Activated CD4-positive, alpha-beta T cell treated with anti-CD3 and anti-CD28 coated beads, Interleukin-2, Interleukin-4, amounts not matched to agents 100 ng/mL and 50 ng/mL, durations not matched to agents 16 hours and 8 hours (primary cell): ENCODE data around the gene HEXA.
"Not testable (repeated sequence)": the region's sequence is repeated elsewhere in the genome, so short reads cannot be mapped to it uniquely, and the experiment has no call there.

Experiments
- DNase-seq: peaks from one replicate; pipeline ENCODE4 v3.0.0-alpha.2; 2020; ENCODE audit warnings: low spot score

HEXA gene

DNA sequence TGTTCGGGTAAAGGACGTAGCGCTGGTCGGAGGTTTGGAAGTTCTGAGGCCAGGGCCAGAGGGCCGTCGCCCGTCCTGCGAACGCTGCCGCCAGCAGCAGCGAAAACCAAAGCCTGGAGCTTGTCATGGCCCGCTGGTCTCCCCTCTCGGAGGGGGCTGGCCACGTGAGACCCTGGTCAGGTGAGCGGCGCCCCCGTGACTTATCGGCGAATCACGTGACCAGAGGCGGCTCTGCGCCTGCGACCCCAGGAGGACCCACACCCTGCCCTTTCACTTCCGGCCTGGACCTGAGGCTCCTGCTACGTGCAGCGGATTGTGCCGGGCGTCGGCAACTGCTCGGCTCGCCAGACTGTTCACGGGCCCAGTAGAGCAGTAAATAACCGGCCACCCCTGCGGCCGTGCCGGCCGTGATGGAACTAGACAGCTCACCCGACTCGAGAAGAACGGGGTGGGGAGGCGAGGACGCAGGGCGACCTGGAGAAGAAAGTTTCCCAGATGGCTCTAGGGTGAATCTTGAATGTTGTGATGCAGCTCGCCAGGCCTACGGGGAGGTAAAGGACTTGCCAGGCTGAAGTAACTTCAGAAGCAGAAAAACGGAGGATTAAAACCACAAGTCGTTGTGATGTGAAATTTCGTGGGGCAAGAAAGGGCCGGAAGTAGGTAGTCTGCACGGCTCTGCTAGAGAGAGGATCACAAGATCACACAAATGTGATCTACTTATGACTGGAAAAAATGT lies at the start of gene HEXA:
Gene HEXA (minus strand): TSS at position 169 of the 736 bp plus-strand sequence. CDS start 42 bp downstream, at position 127.
- DNase-seq = peak; percentile 94

DNA sequence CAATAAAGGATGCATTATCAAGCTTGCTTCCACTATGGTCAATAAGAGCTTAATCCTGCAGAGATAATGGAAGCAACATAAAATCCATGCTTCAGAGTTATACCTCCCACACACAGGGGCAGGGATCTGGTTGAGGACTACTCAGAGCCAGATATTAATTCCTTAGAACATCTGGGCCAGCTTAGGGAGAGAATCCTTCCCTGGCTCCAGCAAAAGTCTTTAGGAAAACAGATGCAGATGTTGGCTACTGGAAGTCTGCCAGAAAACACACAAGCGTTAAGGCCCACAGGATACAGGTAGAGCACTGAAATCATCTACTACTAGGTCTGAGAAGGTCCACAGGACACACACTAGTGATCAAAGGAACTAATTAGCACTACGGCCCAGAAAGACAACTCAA lies 47.4 kb upstream of the HEXA start:
- no peak for DNase-seq

DNA sequence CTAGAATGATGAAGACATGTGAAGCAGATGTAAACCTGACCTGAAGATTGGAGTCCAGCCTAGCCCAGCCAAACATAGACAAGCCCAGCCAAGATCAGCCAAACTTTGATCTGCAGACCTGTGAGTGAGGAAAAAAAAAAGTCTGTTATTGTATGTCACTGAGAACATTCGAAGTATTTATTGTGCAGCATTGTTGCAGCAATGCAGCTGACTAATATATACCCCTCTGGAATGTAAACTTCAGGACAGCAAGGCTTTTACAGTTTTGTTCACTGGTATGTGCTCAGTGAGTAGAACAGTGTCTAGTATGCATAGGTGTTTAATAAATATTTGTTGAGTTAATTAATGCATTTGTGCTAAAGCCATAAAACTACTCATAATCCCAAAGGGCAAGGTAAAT lies 45.7 kb upstream of the HEXA start:
- no peak for DNase-seq

DNA sequence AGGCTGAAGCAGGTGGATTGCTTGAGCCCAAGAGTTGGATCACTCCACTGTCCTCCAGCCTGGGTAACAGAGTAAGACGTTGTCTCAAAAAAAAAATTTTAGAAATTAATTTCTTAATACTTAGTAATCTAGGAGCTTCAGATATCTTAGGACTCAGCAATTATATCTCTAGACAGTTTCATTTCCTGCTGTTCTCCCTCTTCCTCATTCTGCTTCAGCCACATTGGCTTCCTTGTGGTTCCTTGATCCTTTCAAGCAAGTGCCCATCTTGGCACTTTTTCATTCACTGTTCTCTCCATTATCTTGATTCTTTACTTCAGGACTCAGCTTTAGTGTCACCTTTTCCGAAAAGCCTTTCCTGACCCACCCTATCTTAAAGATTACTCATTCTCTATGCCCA lies 44.8 kb upstream of the HEXA start:
- no peak for DNase-seq

DNA sequence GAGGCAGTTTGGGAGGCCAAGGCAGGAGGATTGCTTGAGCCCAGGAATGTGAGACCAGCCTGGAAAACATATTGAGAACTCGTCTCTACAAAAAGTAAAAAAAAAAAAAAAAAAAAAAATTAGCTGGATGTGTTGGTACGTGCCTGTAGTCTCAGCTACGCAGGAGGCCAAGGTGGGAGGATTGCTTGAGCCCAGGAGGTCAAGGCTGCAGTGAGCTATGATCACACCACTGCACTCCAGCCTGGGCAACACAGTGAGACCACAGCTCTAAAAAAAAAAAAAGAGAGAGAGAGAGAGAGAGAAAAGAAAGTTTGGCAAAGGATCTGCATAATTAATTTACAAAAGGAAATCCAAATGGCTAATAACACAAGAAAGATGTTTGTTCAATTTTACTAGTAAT lies 44.0 kb upstream of the HEXA start:
- DNase-seq = not testable (repeated sequence)

DNA sequence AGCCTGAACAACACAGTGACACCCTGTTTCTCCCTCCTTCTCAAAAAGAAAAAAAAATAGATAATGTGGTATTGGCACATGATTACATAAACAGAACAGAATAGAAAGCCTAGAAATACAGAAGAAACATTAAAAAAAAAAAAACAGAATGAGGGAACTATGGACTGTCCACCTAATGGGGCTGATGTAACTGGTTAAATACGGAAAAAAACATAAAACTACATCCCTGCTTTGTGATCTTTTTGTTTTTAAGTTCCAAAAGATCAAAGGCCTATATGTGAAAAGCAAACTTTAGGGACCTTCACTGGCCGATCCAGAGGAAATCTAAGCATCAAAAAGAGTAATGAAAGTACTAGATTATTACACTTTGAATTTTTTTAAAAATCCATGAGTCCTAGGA lies 39.5 kb upstream of the HEXA start:
- no peak for DNase-seq

DNA sequence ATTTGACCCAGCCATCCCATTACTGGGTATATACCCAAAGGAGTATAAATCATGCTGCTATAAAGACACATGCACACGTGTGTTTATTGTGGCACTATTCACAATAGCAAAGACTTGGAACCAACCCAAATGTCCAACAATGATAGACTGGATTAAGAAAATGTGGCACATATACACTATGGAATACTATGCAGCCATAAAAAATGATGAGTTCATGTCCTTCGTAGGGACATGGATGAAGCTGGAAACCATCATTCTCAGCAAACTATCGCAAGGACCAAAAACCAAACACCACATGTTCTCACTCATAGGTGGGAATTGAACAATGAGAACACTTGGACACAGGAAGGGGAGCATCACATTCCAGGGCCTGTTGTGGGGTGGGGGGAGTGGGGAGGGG lies 37.5 kb upstream of the HEXA start:
- DNase-seq = not testable (repeated sequence)

DNA sequence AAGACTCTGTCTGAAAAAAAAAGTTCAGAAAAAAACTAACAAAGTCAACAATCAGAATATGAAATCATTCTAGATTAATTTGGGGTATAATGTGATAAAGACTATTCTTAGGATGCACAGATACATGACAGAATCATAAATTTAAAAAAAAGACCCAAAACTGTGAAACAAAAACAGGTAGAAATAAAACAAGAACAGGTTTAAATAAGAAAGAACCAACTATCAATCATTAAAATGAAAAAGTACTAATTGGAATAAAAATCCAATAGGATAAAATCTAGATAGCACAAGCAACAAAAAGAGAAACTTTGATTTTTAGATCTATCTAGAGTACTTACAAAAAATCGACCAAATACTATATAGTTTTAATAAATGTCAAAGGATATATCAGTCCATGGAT lies 35.7 kb upstream of the HEXA start:
- no peak for DNase-seq

DNA sequence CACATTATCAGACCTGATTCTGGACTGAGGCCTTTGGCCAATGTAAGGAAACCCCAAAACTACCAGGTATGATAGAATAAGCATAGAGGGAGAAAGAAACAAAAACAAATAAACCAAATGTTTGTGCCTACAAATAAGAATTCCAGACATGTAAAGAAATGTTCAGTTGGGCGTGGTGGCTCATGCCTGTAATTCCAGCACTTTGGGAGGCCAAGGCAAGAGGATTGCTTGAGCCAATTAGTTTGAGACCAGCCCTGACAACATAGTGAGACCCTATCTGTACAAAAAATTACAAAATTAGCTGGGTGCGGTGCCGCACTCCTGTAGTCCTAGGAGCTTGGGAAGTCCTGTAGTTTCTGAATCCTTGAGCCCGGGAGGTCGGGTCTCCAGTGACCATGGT lies 35.3 kb upstream of the HEXA start:
- no peak for DNase-seq

DNA sequence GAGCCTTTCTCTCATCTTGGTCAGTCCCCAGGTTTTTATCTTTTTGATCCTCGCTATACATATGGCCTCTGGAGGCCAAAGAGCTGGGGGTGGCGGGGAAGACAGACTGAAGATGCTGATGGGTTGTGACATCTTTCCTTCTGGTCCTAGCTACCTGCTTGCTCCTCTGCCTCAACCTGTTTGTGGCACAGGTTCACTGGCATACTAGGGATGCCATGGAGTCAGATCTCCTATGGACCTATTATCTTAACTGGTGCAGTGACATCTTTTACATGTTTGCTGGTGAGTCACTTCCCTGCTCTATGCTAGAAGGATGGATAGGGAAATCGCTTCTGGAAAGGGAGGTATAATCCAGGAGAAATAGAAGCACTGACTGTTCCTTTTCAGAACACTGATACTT lies 31.1 kb upstream of the HEXA start:
- DNase-seq = no peak

DNA sequence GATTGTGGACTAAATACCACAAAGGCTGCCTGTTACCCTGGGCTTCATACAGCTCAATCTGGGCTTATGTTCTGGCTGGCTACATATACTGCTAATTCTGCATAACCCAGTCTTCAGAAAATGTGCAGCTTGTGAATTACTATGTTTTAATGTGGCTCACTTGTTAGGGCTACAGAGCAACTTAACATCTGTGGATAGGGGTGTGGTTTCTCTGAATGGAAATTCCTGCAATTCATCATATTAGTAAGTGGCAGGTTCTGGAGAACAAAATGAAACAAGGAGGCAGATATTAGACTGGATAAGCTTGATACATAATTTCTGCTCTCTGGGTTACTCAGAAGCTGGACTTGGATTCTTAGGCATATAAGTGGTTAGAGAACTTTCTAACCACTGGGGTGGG lies 29.0 kb upstream of the HEXA start:
- no peak for DNase-seq

DNA sequence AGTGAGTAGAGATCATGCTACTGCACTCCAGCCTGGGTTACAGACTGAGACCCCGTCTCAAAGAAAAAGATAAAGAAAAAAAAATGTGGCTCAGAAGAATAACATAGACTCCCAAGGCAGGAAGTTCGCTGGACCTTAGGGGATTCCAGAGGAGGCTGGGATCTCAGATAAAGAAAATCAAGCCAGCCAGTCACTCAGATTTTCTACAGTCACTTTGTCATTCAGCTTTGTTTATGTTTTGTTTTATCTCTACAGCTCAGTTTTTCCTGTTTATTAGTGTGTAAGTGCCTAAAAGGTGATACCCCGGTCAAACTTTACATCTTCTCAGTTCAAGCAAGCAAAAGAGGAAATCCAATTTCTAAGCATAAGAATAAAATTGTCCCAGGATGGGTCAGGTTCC lies 28.5 kb upstream of the HEXA start:
- DNase-seq = no peak

DNA sequence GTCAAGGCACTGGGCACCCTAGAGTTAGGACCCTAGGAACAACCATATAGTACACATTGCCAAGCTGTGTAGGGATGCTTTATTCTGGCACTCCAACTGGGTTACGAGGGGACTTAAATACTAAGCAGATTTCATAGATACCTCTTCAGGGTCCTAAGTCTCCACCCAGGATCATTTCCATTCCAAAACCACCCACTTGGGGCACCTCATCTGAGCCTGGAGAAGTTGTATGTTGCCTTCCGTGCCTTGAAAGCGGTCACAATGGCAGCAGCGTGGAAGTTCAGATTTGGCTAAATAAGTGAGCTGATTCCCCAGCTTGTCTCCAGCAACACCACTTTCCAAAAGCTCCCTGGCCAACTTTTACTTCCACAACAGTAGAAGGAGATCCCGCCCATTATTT lies 26.9 kb upstream of the HEXA start:
- DNase-seq = no peak

DNA sequence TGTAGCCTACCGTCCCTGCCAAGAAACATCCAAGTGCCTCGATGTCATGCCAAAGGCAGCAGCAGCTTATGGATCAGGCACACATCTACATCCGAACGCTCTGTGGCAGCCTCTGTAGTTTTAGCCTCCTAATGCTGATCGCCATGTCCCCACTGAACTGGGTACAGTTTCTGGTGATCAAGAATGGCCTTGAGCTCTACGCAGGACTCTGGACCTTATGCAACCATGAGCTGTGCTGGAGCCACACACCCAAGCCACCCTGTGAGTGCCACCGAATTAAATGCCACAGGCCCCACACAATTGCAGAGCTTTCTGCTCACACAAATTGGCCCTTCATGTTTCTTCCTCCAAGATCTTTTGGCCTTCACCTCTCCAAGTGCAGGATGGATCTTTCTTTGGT lies 22.8 kb upstream of the HEXA start:
- no peak for DNase-seq

DNA sequence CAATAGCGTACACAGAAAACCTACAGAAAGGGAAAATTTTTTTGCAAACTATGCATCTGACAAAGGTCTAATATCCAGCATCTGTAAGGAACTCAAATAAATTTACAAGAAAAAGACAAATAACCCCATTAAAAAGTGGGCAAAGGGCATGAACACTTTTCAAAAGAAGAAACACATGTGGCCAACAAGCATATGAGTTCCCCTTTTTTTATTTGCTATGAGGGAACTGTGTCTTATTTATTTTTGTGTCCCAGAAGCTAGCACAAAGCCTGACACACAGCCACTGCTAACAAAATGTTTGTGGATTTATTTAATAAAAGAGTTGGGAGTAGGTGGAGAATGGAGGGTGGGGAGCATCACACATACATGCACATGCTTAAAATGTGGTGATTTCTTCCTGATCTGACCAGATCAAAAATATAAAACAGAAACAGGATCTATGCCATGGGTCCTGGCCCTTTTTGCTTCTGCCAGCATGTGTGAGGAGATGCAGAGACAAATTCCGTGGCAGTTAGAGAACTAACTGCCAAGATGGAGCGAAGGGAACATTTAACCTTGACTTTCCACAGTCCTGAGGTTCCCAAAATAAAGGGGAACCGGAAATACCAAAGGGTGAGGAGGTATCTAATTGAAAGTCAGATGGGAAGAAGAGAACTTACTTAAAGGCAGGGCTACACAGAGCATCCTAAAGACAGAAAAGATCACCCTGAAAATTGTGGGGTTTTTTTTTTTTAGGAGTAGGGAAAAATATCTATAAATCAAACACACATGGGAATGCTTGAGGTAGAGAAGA lies 22.2 kb upstream of the HEXA start, which contains the start of gene TMEM202:
Gene TMEM202 (plus strand): TSS at position 510 of the 793 bp plus-strand sequence. CDS start 22 bp downstream, at position 532.
- no peak for DNase-seq

DNA sequence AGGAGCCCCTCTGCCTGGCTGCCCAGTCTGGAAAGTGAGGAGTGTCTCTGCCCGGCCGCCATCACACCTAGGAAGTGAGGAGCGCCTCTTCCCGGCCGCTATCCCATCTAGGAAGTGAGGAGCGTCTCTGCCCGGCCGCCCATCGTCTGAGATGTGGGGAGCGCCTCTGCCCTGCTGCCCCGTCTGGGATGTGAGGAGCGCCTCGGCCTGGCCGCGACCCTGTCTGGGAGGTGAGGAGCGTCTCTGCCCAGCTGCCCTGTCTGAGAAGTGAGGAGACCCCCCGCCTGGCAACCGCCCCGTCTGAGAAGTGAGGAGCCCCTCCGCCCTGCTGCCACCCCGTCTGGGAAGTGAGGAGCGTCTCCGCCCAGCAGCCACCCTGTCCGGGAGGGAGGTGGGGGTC lies 20.5 kb upstream of the HEXA start:
- not testable (repeated sequence) for DNase-seq

DNA sequence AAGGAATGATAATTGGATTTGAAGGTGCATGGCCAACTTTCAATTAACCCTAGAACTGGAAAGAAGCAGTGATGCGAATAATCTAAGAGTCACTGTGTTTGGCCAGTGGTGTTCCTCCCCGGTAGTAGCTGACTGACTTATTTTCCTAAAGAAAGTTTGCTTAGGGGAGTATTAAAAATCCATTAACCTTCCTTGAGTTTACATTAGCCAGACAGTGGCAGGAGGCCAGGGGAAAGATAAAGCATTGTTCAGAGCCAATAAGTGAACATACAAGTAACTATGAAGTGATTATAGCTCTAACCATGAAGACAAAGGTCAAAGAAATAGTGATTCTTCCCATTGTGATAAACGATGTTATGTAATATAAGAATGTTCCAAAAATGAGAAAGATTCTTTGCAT lies 13.4 kb upstream of the HEXA start:
- no peak for DNase-seq

DNA sequence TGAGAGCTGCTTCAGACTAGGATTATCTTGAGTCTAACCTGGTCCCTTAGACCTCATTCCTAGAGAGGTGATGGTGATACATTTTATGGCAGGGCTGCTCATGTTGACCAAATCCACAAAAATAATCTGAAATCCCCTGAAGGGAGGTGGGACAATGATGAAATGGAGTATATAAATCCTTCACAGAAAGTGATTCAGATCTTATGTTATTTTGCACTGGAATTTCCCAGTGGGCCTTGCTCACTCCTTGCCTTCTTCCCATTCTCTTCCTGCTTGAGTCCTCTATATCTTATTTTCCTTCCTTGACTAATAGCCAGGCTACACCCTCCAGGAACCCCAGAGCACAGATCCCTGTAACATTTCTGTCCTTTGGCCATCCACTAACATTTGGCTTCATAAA lies 11.9 kb upstream of the HEXA start:
- no peak for DNase-seq

DNA sequence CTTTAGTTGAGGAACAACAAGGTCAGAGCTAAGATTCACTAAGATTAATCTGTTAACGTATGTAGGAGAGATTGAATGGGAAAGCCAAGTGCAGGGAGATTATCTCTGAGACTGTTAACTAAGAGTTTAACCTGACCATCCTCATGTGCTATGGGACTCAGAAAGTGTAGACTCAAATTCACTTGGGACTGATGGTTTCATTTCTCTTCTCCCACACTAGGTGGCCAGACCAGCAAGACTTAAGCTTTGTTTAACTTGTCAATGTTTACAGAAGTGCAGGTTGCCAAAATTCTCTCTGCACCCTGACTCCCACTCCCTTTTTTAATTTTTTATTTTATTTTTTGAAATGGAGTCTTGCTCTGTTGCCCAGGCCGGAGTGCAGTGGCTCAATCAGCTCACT lies 6.3 kb upstream of the HEXA start:
- no peak for DNase-seq

DNA sequence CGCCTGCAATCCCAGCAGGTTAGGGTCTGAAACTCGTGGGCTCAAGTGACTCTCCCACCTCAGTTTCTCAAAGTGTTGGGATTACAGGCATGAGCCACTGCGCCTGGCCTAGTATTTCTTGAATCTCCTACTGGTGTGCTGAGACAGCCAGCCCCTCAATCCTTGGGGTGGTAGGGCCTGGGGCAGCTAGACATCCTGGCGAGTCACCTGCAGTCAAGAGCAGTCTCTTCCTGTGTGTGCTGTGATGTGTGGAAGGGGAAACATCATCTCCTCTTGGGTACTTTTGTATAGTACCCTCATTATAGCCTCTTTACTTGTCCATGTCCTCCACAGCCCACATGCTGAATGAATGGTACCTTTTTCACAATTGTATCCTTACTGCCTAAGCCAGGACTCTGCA lies 4.9 kb upstream of the HEXA start:
- no peak for DNase-seq

DNA sequence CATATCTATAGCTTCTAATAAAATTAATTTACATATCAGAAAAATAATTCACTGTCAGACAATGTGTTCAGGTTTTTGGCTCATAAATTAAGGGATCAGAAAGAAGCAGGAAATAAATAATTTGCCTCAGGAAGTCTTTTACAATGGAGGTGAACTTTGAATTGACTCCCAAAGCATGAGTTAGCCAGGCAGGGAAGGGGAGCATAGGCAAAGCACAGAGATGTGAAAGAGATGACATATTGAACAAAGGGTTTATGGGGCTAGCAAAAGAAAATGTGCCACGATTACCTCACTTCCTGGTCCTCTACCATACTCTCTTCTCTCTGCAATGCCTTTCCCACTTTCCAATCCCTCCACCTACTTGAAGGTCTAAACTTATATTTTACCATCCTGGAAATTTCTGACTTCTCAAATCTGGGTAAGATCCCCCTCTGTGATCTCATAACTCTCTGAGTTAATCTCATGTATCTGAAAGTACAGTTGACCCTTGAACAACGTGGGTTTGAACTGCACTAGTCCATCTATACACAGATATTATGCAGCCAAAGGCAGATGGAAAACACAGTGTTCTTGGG lies 4.1 kb upstream of the HEXA start:
- DNase-seq = no peak

DNA sequence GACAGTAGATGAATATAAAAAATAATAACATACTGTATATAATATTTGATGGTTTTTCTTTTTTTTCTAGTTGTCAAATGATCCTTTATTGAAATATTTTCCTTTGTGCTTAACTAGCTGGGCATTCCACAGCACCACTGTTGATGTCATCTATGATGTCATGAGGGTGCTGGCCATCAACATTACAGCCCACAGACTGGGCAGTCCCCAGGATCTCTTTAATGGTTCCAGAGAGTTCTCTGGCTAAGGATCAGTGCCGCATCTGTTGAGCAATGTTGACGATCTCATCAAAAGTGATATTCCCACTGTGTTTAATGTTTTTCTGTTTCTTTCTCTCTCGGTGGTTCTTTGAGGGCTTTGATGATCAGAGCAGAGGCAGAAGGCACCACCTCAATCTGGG lies 3.3 kb upstream of the HEXA start:
- not testable (repeated sequence) for DNase-seq

DNA sequence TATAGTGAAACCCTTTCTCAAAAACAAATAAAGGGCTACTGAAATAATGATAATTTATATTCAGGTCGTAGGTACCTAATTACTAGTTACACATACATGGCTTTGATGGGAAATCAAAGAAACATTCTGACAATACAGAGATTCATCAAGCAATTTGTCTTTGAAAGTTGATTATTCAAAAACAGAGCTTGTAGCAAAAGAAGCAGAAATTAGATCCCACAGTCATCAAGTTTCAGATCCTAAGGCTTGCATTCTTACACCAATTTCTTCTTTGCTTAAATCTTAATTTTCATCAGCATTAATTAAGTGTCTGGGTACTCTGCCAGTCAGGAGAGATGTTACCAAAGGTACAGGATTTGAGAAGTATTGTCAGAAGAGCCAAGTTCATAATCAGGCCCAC lies 1.5 kb upstream of the HEXA start:
- DNase-seq = no peak
